Measurements from ENCODE around the gene RAB11FIP4.
"Not testable (repeated sequence)": the region's sequence is repeated elsewhere in the genome, so short reads cannot be mapped to it uniquely, and the experiment has no call there.

The RAB11FIP4 gene

DNA sequence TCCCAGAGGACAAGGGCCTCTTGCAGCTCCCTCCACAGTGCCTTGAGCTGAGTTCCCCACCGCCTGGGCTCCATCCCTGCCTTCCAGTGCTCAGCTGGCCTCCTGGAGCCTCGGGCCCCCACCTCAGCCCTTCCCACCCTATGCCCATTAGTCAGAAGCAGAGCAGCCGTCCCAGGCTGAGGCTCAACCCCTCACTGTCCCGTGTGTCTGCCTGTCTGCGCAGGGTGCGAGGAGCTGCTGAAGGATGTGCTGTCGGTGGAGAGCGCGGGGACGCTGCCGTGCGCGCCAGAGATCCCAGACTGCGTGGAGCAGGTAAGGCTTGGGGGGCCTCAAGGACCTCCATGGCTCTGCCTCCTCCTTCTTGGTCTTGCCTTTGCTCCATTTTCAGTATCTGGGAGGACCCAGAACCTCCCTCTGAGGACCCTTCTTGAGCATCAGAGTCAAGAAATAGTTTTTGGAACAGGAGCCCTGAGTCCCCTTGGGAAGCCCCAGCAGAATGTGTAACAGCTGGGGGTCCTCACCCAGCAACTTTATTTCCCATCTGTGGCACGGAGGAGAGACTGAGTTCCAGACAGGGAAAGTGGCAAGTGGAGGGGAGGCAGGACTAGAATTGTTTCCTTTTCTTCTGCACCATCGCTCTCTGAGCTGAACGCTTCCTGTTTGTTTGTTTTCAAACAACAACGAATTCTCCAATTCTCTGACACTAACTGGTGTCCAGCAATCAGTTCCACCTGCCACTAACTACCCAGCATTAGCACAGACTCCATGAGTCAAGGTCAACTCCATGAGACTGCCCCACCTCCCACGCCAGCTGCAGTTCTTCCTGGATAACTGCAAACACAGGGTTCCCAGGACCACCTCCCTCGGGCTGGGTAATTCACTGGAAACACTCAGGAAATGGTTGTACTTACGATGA is 42.6 kb downstream of the RAB11FIP4 start:
- no peak for DNase-seq

- no peak for DNase-seq
Observed at GRCh38 chr17:31434727-31435050, 43.2 kb downstream of the RAB11FIP4 start.

- DNase-seq, result no peak
Observed at GRCh38 chr17:31435581-31435980, 44.1 kb downstream of the RAB11FIP4 start.

- no peak for DNase-seq
Observed at GRCh38 chr17:31437720-31438400, 46.4 kb downstream of the RAB11FIP4 start.

DNA sequence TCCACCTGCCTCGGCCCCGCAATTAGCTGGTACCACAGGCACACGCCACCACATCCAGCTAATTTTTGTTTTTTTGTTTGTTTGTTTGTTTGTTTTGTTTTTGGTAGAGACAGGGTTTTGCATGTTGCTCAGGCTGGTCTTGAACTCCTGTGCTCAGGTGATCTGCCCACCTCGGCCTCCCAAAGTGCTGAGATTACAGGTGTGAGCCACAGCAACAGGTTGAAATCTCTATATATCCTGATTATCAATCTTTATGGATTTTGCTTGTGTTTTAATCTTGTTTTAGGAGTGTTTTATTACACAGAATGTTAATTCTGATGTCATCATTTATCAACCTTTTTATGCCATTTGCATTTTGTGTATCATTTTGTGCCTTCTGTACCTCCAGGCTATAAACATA is 48.2 kb downstream of the RAB11FIP4 start:
- no peak for DNase-seq

DNA sequence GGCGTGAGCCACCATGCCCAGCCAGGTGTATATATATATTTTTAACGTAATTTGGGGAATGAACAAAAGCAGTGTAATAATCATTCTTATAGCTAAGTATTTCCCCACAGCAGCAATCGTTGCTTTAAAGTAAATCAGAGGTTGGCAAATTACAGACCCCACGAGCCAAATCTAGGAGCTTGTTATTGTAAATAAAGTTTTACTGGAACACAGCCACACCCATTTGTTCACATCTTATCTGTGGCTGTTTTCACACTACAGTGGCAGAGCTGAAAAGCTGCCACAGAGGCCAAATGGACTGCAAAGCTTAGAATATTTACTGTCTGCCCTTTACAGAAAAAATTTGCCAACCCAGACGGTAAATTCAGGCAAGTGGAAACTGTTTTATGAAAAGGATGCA is 50.8 kb downstream of the RAB11FIP4 start:
- DNase-seq, result no peak

GRCh38 chr17:31442856-31443255 is 51.4 kb downstream of the RAB11FIP4 start:
- DNase-seq, result not testable (repeated sequence)

GRCh38 chr17:31443386-31443785 is 51.9 kb downstream of the RAB11FIP4 start:
- no peak for DNase-seq

- DNase-seq, result peak in 1 of 2 donors; percentile 43
Observed at GRCh38 chr17:31444026-31444425, 52.6 kb downstream of the RAB11FIP4 start.

DNA sequence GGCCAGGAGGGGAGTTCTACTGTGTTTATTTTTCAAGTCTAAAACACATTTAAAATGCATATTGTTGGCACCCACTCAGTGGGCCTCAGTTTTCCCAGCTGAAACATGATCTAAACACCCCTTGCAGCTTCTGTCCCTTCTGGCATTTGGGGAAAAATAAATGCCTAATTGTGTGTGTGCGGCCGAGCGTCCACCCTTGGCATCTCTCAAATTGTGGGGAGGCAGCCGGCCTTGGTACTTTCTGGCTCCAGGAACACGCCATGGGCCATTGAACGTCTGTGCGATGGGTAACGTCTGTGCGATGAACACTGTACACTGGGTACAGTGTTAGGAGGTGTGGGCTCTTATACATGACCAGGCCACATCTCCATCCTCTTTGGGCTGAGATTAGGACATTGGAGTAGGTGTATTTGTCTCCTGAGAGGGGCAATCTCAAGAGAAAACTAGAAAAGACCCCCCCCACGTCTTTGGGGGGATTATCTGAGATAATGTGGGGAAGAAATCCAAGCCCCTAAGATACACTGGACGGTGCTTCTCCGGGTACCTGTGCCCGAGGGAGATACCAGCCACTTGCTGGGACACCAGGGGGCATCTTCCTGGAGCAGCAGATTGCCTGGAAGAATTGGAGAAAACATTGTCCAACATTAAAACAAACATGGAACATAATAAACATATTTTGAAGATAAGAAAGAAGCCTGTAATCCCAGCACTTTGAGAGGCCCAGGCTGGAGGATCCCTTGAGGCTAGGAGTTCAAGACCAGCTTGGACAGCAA is 54.9 kb downstream of the RAB11FIP4 start:
- no peak for DNase-seq

- no peak for DNase-seq
Observed at GRCh38 chr17:31448467-31449077, 57.1 kb downstream of the RAB11FIP4 start.

DNA sequence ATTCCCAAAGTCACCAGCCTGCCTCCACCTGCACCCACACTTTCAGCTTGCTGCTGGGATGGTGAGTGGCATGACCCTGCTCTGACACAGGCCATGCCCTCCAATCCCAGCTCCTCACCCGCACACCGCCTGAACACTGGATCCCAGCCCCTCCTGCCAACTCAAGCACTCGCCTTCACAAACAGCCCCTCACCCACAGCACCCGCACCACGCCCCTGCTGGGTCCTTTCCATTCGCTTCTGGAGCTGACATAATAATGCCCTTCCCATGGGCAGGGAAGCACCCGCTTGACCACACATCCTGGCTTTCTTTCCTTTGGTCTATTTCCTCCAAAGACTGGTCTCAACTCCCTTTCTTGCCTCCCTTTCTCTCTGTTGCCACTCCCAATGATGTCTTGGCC is 57.6 kb downstream of the RAB11FIP4 start:
- DNase-seq, result no peak

- no peak for DNase-seq
Observed at GRCh38 chr17:31449746-31450145, 58.3 kb downstream of the RAB11FIP4 start.

GRCh38 chr17:31452101-31452500 is 60.6 kb downstream of the RAB11FIP4 start:
- no peak for DNase-seq

- no peak for DNase-seq
Observed at GRCh38 chr17:31452561-31453110, 61.2 kb downstream of the RAB11FIP4 start.

DNA sequence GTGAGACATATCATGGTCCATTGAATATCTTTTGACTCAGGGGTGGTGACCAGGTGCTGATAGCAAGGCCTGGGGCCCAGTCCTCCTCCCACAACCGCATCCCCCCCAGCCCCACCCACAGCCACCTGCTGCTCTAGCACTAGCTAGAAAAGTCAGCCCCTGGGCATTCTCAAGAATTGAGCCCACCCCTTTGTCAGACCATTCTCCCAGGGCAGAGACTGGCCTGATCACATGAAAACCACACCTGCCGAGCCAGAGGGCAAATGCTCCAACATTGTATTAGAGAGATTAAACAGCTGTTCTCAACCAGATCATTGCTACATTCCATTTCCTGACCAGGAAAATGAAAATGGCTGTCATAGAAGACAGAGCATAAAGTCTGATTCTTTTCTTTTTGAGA is 62.4 kb downstream of the RAB11FIP4 start:
- DNase-seq, result no peak

DNA sequence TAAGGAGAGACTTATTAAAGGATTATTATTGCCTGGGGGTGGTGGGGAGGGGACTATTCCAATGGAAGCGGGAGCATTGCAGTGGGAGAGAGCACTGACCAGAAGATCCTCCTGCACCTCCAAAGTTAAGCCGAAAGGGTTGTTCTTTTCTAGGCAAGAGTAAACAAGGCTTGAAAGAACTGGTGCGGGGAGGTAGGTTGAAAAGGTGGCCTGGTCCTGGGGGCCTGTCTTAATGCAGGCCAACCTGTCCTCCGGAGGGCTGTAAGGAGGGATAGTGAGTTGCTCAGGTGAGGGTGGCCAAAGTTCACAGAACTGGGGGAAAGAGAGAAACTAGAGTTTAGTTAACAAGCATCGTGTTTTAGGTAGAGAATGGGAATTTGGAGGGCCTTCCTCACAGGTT is 65.3 kb downstream of the RAB11FIP4 start:
- DNase-seq, result no peak

- DNase-seq, result no peak
Observed at GRCh38 chr17:31457391-31458234, 66.1 kb downstream of the RAB11FIP4 start.

- DNase-seq, result no peak
Observed at GRCh38 chr17:31458829-31459228, 67.4 kb downstream of the RAB11FIP4 start.

GRCh38 chr17:31459716-31460115 is 68.2 kb downstream of the RAB11FIP4 start:
- DNase-seq, result no peak

DNA sequence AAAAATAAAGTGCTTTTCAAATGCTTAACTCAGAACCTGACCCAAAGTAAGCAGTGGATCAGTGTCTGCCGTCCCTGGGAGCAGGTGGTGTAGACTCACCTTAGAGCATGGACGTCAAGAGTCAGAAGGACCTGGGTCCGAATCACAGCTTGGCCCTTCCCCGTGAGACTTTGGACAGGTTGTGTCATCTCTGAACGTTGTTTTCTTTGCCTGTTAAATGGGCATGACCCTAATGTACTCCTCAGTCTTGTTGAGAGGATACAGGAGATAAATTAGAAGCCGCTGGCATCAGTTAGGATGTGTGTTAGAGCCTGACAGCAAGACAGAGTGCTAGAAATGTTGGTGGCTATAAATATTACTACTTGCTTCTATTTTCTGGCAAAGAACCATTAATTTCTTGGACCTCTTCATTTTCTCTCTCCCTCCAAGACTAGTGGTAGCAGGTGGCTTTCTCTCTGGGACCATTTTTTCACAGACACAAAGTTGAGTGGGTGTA is 68.8 kb downstream of the RAB11FIP4 start:
- no peak for DNase-seq

All from inflammatory macrophage treated with lipopolysaccharide for 1 hour (primary cell).